K562 (cell line): ENCODE data around the gene GTF3C1. TPM values are rescaled to one million over a fixed set of nuclear protein-coding genes. Genes with fewer than 3 reads are reported as not detected.

Experiments used
- ARNT ChIP-seq, 2 experiments: fragments of 450-650 bp; IDR thresholded peaks; 2 replicates each; pipeline ENCODE4 v1.6.1; 2016; ENCODE audit warnings: mild to moderate bottlenecking in 1 of 2
- ATF1 ChIP-seq, 2 experiments: fragments of 450-650 bp in 1 of 2; IDR thresholded peaks; 2 replicates each; pipeline ENCODE4 v1.6.1; 2016; ENCODE audit warnings: missing compliant biosample characterization in 1 of 2, missing genetic modification characterization in 1 of 2
- CEBPB ChIP-seq: fragments of 450-650 bp; IDR thresholded peaks from 2 replicates; pipeline ENCODE4 v1.6.1; 2016; ENCODE audit warnings: missing genetic modification characterization, missing compliant biosample characterization
- CEBPG ChIP-seq, 3 experiments: fragments of 200-800 bp in 1 of 3; sonication (Bioruptor generic) in 1 of 3; sonication (generic) in 1 of 3; formaldehyde crosslinking in 1 of 3; IDR thresholded peaks in 2 of 3; conservative IDR thresholded peaks in 1 of 3; 2 replicates each; pipeline versions ENCODE4 v1.6.1 to v1.8.0; 2016 to 2022; ENCODE audit warnings: missing compliant biosample characterization in 2 of 3, missing genetic modification characterization in 2 of 3, mild to moderate bottlenecking in 1 of 3, missing genetic modification reagents in 1 of 3
- CTBP1 ChIP-seq: fragments of 450-650 bp; IDR thresholded peaks from 2 replicates; pipeline ENCODE4 v1.6.1; 2016; ENCODE audit warnings: borderline replicate concordance
- FOS ChIP-seq: IDR thresholded peaks from 3 replicates; pipeline ENCODE4 v1.6.1; 2011; ENCODE audit not compliant: insufficient read length; ENCODE audit errors: extremely low read depth
- FOSL1 ChIP-seq: fragments of 200-800 bp; sonication (Bioruptor generic); conservative IDR thresholded peaks from 2 replicates; pipeline ENCODE4 v1.6.1; 2016; ENCODE audit warnings: missing genetic modification characterization, missing compliant biosample characterization
- GABPB2 ChIP-seq: fragments of 250-450 bp; sonication (Bioruptor Pico); conservative IDR thresholded peaks from 2 replicates; pipeline ENCODE4 v1.5.1; 2021; ENCODE audit warnings: mild to moderate bottlenecking
- HDAC3 ChIP-seq: fragments of 450-650 bp; IDR thresholded peaks from 2 replicates; pipeline ENCODE4 v1.6.1; 2018; ENCODE audit warnings: borderline replicate concordance, mild to moderate bottlenecking, moderate library complexity; ENCODE audit not compliant: partially characterized antibody
- HIVEP1 ChIP-seq: fragments of 250-450 bp; sonication (Bioruptor Pico); IDR thresholded peaks from 2 replicates; pipeline ENCODE4 v1.4.0; 2020; ENCODE audit warnings: mild to moderate bottlenecking
- JUND ChIP-seq, 2 experiments: IDR thresholded peaks; 2 replicates in 1 of 2; 3 replicates in 1 of 2; pipeline ENCODE4 v1.6.1; 2011; ENCODE audit warnings: borderline replicate concordance in 2 of 2, low read depth in 2 of 2, low read length in 2 of 2, improper control_type of control experiment in 1 of 2, missing biosample characterization in 1 of 2, missing genetic modification characterization in 1 of 2, missing genetic modification reagents in 1 of 2
- KDM1A ChIP-seq, 2 experiments: fragments of 450-650 bp; IDR thresholded peaks; 2 replicates each; pipeline ENCODE4 v1.6.1; 2016; ENCODE audit warnings: mild to moderate bottlenecking in 2 of 2
- NFIC ChIP-seq: fragments of 450-650 bp; IDR thresholded peaks from 2 replicates; pipeline ENCODE4 v1.6.1; 2017; ENCODE audit warnings: mild to moderate bottlenecking, inconsistent platforms
- NRF1 ChIP-seq, 2 experiments: fragments of 450-650 bp; IDR thresholded peaks in 1 of 2; conservative IDR thresholded peaks in 1 of 2; 2 replicates each; pipeline ENCODE4 v1.6.1; 2014; ENCODE audit warnings: mild to moderate bottlenecking in 2 of 2
- RBM25 ChIP-seq: fragments of 200-400 bp; formaldehyde crosslinking; IDR thresholded peaks from 2 replicates; pipeline ENCODE4 v1.6.1; 2018; ENCODE audit warnings: low read length, low read depth, moderate library complexity; ENCODE audit not compliant: severe bottlenecking
- SREBF1 ChIP-seq: fragments of 150-350 bp; IDR thresholded peaks from 2 replicates; pipeline ENCODE4 v1.6.1; 2014; ENCODE audit warnings: antibody characterized with exemption, low read depth, low read length, borderline replicate concordance
- SRSF9 ChIP-seq: fragments of 200-400 bp; formaldehyde crosslinking; IDR thresholded peaks from 2 replicates; pipeline ENCODE4 v1.6.1; 2017; ENCODE audit warnings: low read depth, low read length, borderline replicate concordance
- polyA plus RNA-seq, 8 experiments: library from polyadenylated mRNA; depleted of rRNA in 4 of 8; stranded (reverse) in 5 of 8; unstranded in 3 of 8; fragments of >200 nt; fragmentation: Nextera tagmentation in 2 of 8; fragmentation: Illumina TruSeq in 1 of 8; extraction: Ambion mirVana in 2 of 8; extraction: Trizol in 1 of 8; gene quantifications; 2 replicates each; pipeline versions ENCODE4 v1.2.1 to v1.2.3, GENCODE V29; 2011 to 2014; ENCODE audit warnings: inconsistent platforms in 1 of 8, missing spikeins in 1 of 8
- total RNA-seq, 7 experiments: library from RNA; depleted of rRNA in 6 of 7; stranded (reverse); fragments of >200 nt in 6 of 7; fragmentation: Illumina TruSeq in 2 of 7; extraction: Trizol in 2 of 7; gene quantifications; 2 replicates each; pipeline versions ENCODE4 v1.2.1 to v1.2.3, GENCODE V29; 2011 to 2021; ENCODE audit warnings: low replicate concordance in 1 of 7
- TF ChIP-seq, protein P1 (sequence below): sonication (generic); formaldehyde crosslinking; IDR thresholded peaks from 2 replicates; pipeline ENCODE4 v1.9.0; 2022; ENCODE audit warnings: mild to moderate bottlenecking, missing genetic modification reagents
- TF ChIP-seq, protein P2 (sequence below): sonication (generic); formaldehyde crosslinking; IDR thresholded peaks from 2 replicates; pipeline ENCODE4 v1.5.0; 2020; ENCODE audit warnings: missing genetic modification reagents
- TF ChIP-seq, protein P3 (sequence below): fragments of 150-350 bp; IDR thresholded peaks from 2 replicates; pipeline ENCODE4 v1.6.1; 2014; ENCODE audit warnings: low read depth, mild to moderate bottlenecking, low read length, borderline replicate concordance

GTF3C1 gene
- total and polyA plus RNA-seq, 9 of the 15 experiments (the other 6 are each of a cell fraction or from before 2014, with no cell fraction given) = 0.72 to 63.6 (median 30.9) TPM

DNA sequence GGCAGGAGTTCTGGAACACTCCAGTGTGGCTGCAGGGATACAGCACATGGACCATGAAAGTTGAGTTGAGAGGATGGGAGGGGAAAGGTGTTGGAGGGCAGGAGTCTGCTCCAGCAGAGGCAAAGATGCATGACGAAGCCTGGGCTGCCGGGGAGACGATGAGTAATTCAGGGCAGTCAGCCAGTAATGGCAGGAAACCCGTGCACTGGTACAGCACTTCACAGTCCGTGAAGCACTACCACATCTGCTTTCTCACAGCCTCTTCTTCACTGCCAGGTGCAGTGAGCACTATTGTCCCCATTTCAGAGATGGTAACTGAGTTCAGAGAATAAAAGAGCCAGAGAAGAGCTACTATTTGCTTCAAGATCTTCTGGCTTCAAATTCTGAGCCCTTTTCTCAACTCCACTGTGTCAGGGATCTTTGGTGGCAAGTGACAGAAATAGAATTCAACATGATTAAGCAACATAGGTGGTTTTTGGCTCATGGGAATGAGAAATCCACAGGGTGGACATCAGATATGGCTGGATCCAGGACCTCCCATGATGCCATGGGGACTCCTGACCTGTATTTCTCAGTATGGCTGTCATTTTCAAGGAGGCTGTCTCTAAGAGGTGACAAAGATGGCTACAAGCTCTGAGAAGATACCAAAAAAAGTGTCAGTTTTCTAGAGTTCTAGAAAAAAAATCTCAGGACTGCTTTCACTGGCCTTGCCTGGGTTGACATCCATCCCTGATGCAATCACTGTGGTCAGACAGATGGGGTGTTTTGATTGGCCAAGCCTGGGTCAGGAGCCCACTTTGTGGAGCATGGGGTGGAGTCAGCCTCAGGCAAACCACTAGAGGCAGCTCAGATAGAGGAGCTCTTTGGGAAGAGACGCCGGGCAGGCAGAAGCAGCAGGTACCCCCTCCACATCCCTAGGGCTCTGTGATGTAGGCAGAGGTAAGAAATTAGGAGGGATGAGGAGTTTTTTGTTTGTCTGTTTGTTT, 123.0 kb downstream of the GTF3C1 start (continued):
- peak; percentile 53 for TF ChIP-seq RBM25
- peak; percentile 50 to 53; a peak in 3 of 4 replicates for TF ChIP-seq KDM1A (IDR thresholded peaks at IDR 0.05)
- no peak for TF ChIP-seq ATF1 (CRISPR knock-in tag; IDR thresholded peaks at IDR 0.05)
- 0 out of 2 replicates have a peak, but pooled peaks have one; percentile 13 for TF ChIP-seq ATF1 (tag; IDR thresholded peaks at IDR 0.05)
- peak; percentile 48 for TF ChIP-seq CTBP1
- peak; percentile 63 for TF ChIP-seq CEBPG (CRISPR knock-in tag; IDR thresholded peaks at IDR 0.05)
- TF ChIP-seq CEBPG (tag; conservative IDR thresholded peaks at IDR 0.05 in 1 of 2, IDR thresholded peaks at IDR 0.05 in 1 of 2) = peak; percentile 79 to 81
- TF ChIP-seq, protein P1, sequence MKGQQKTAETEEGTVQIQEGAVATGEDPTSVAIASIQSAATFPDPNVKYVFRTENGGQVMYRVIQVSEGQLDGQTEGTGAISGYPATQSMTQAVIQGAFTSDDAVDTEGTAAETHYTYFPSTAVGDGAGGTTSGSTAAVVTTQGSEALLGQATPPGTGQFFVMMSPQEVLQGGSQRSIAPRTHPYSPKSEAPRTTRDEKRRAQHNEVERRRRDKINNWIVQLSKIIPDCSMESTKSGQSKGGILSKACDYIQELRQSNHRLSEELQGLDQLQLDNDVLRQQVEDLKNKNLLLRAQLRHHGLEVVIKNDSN (CRISPR knock-in tag) = peak; percentile 59
- peak; percentile 19 for TF ChIP-seq FOS
- no peak for TF ChIP-seq SRSF9
- peak; percentile 77 for TF ChIP-seq CEBPB (tag)
- TF ChIP-seq NRF1 (conservative IDR thresholded peaks at IDR 0.05 in 1 of 2, IDR thresholded peaks at IDR 0.05 in 1 of 2) = peak in 1 of 2 experiments; percentile 40; a peak in 1 of 4 replicates
- peak; percentile 53; the same call in 1 of the 2 replicates for TF ChIP-seq JUND (IDR thresholded peaks at IDR 0.05; ENCODE audit: borderline replicate concordance, low read depth, low read length)
- TF ChIP-seq JUND (tag; IDR thresholded peaks at IDR 0.05; ENCODE audit: borderline replicate concordance, low read depth, low read length) = no peak
- no peak for TF ChIP-seq GABPB2 (CRISPR knock-in tag)
- TF ChIP-seq HIVEP1 (CRISPR knock-in tag) = no peak
- TF ChIP-seq, protein P2, sequence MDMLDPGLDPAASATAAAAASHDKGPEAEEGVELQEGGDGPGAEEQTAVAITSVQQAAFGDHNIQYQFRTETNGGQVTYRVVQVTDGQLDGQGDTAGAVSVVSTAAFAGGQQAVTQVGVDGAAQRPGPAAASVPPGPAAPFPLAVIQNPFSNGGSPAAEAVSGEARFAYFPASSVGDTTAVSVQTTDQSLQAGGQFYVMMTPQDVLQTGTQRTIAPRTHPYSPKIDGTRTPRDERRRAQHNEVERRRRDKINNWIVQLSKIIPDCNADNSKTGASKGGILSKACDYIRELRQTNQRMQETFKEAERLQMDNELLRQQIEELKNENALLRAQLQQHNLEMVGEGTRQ (CRISPR knock-in tag) = peak; percentile 63
- TF ChIP-seq HDAC3 = peak; percentile 21
- TF ChIP-seq, protein P3, sequence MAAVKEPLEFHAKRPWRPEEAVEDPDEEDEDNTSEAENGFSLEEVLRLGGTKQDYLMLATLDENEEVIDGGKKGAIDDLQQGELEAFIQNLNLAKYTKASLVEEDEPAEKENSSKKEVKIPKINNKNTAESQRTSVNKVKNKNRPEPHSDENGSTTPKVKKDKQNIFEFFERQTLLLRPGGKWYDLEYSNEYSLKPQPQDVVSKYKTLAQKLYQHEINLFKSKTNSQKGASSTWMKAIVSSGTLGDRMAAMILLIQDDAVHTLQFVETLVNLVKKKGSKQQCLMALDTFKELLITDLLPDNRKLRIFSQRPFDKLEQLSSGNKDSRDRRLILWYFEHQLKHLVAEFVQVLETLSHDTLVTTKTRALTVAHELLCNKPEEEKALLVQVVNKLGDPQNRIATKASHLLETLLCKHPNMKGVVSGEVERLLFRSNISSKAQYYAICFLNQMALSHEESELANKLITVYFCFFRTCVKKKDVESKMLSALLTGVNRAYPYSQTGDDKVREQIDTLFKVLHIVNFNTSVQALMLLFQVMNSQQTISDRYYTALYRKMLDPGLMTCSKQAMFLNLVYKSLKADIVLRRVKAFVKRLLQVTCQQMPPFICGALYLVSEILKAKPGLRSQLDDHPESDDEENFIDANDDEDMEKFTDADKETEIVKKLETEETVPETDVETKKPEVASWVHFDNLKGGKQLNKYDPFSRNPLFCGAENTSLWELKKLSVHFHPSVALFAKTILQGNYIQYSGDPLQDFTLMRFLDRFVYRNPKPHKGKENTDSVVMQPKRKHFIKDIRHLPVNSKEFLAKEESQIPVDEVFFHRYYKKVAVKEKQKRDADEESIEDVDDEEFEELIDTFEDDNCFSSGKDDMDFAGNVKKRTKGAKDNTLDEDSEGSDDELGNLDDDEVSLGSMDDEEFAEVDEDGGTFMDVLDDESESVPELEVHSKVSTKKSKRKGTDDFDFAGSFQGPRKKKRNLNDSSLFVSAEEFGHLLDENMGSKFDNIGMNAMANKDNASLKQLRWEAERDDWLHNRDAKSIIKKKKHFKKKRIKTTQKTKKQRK = no peak
- TF ChIP-seq FOSL1 (tag) = peak; percentile 57
- peak in 1 of 2 experiments; percentile 84; a peak in 1 of 4 replicates for TF ChIP-seq ARNT (IDR thresholded peaks at IDR 0.05)
- peak; percentile 52; the same call in 1 of the 2 replicates for TF ChIP-seq NFIC
- TF ChIP-seq SREBF1 = peak; percentile 84; the same call in 1 of the 2 replicates
